GM12878 (cell line): ENCODE measurements around the gene SATB1. TPM values are rescaled to one million over a fixed set of nuclear protein-coding genes. Genes with fewer than 3 reads are reported as not detected.

Experiments
- ATAC-seq: fragments of 200-7000 bp; cut with Tn5 transposase; 3 replicates; pipeline ENCODE4 v1.9.1; 2020; ENCODE audit warnings: mild to moderate bottlenecking, moderate library complexity
- BruUV-seq: library from RNA; stranded (reverse); fragments of 400-500 nt; replicated peaks from 2 replicates; lab custom pipeline; 2021; lab: Mats Ljungman, UMichigan
- CTCF ChIA-PET: fragments of 300-600 bp; sonication (Branson Sonifier 250); formaldehyde crosslinking; extraction: SDS; loops from one replicate; lab custom pipeline; 2021; ENCODE audit warnings: inconsistent platforms; lab: Yijun Ruan, JAX
- POLR2A ChIA-PET: fragments of 350-600 bp; formaldehyde crosslinking; extraction: SDS; loops from one replicate; lab custom pipeline; 2021; ENCODE audit warnings: inconsistent platforms; lab: Charles Lee
- RAD21 ChIA-PET: fragments of 300-600 bp; sonication (Branson Sonifier 250); formaldehyde crosslinking; loops from one replicate; lab custom pipeline; 2023; ENCODE audit warnings: antibody characterized with exemption; ENCODE audit not compliant: unreplicated experiment; lab: Charles Lee
- SMC1A ChIA-PET: fragments of 300-600 bp; sonication (Branson Sonifier 250); formaldehyde crosslinking; loops from one replicate; lab custom pipeline; 2023; ENCODE audit not compliant: unreplicated experiment, uncharacterized antibody; lab: Charles Lee
- DNase-seq: peaks from one replicate; pipeline ENCODE4 v3.0.0-alpha.2; 2011; ENCODE audit warnings: low read depth, low spot score
- FAIRE-seq: peaks from 3 replicates; lab custom pipeline; 2011; peaks lifted over from hg19 to GRCh38; lab: Jason Lieb, UNC
- H2AFZ ChIP-seq: 2 replicates; pipeline ENCODE4 v1.6.0; 2011; ENCODE audit warnings: low read depth, low read length, control low read depth; ENCODE audit not compliant: control insufficient read depth
- H3K27ac ChIP-seq: 2 replicates; pipeline ENCODE4 v1.5.1; 2011; ENCODE audit warnings: control low read depth; ENCODE audit not compliant: control insufficient read depth, insufficient read depth
- H3K27me3 ChIP-seq, 2 experiments: replicated peaks in 1 of 2; 2 replicates each; pipeline versions ENCODE4 v1.6.0 to v1.6.1; 2011; ENCODE audit warnings: low read length in 1 of 2; ENCODE audit not compliant: control insufficient read depth in 2 of 2, insufficient read depth in 2 of 2
- H3K36me3 ChIP-seq, 2 experiments: 2 replicates each; pipeline ENCODE4 v1.5.1; 2011; ENCODE audit warnings: low read length in 1 of 2; ENCODE audit not compliant: control insufficient read depth in 2 of 2, insufficient read depth in 2 of 2
- H3K4me1 ChIP-seq: 2 replicates; pipeline ENCODE4 v1.6.1; 2011; ENCODE audit warnings: mild to moderate bottlenecking, low read length, moderate library complexity, mixed read lengths; ENCODE audit not compliant: control insufficient read depth, insufficient read depth
- H3K4me2 ChIP-seq: 2 replicates; pipeline ENCODE4 v1.6.0; 2011; ENCODE audit warnings: control low read depth; ENCODE audit not compliant: control insufficient read depth, insufficient read depth
- H3K4me3 ChIP-seq: fragments of 200-600 bp; sonication (generic); 2 replicates; pipeline ENCODE4 v1.5.1; 2016
- H3K79me2 ChIP-seq: 2 replicates; pipeline ENCODE4 v1.6.0; 2011; ENCODE audit warnings: low read length; ENCODE audit not compliant: control insufficient read depth, insufficient read depth
- H3K9ac ChIP-seq: 2 replicates; pipeline ENCODE4 v1.8.0; 2011; ENCODE audit warnings: low read length, control low read depth, mixed read lengths; ENCODE audit not compliant: control insufficient read depth, insufficient read depth
- H3K9me3 ChIP-seq: replicated peaks from 3 replicates; pipeline ENCODE4 v1.5.1; 2011; ENCODE audit warnings: mild to moderate bottlenecking, low read length; ENCODE audit not compliant: control insufficient read depth, insufficient read depth
- H4K20me1 ChIP-seq: 2 replicates; pipeline ENCODE4 v1.6.0; 2011; ENCODE audit not compliant: control insufficient read depth, insufficient read depth
- ATF3 ChIP-seq: IDR thresholded peaks from 2 replicates; pipeline ENCODE4 v1.6.1; 2011; ENCODE audit warnings: low read depth, mild to moderate bottlenecking, low read length, moderate library complexity, borderline replicate concordance; ENCODE audit errors: extremely low read depth
- BCLAF1 ChIP-seq: fragments of 450-650 bp; IDR thresholded peaks from 2 replicates; pipeline ENCODE4 v1.6.1; 2017; ENCODE audit warnings: antibody characterized with exemption, mild to moderate bottlenecking, moderate library complexity
- CBX5 ChIP-seq: sonication (generic); IDR thresholded peaks from 2 replicates; pipeline ENCODE4 v1.6.1; 2016; ENCODE audit warnings: low read depth, moderate library complexity, mild to moderate bottlenecking, inconsistent platforms
- CHD4 ChIP-seq: fragments of 200-600 bp; sonication (generic); IDR thresholded peaks from 2 replicates; pipeline ENCODE4 v1.6.1; 2016; ENCODE audit warnings: mild to moderate bottlenecking
- ELK1 ChIP-seq: IDR thresholded peaks from 2 replicates; pipeline ENCODE4 v1.6.1; 2012; ENCODE audit warnings: low read depth, low read length, improper control_type of control experiment
- ETV6 ChIP-seq, 2 experiments: fragments of 450-650 bp in 1 of 2; IDR thresholded peaks in 1 of 2; conservative IDR thresholded peaks in 1 of 2; 2 replicates each; pipeline ENCODE4 v1.6.1; 2014; ENCODE audit warnings: antibody characterized with exemption in 1 of 2, borderline replicate concordance in 1 of 2, low read depth in 1 of 2, mild to moderate bottlenecking in 1 of 2, moderate library complexity in 1 of 2
- HCFC1 ChIP-seq: fragments of 150-350 bp; IDR thresholded peaks from 2 replicates; pipeline ENCODE4 v1.6.1; 2014; ENCODE audit warnings: low read length
- JUNB ChIP-seq: IDR thresholded peaks from 2 replicates; pipeline ENCODE4 v1.6.1; 2016; ENCODE audit warnings: antibody characterized with exemption, mild to moderate bottlenecking
- NR2C1 ChIP-seq: fragments of 450-650 bp; IDR thresholded peaks from 2 replicates; pipeline ENCODE4 v1.6.1; 2017; ENCODE audit warnings: antibody characterized with exemption, mild to moderate bottlenecking, moderate library complexity
- NR2C2 ChIP-seq: IDR thresholded peaks from 2 replicates; pipeline ENCODE4 v1.6.1; 2011; ENCODE audit warnings: borderline replicate concordance, low read depth; ENCODE audit not compliant: control insufficient read depth, insufficient read length
- PBX3 ChIP-seq: IDR thresholded peaks from 2 replicates; pipeline ENCODE4 v1.6.1; 2011; ENCODE audit warnings: mild to moderate bottlenecking, low read depth, low read length, moderate library complexity; ENCODE audit not compliant: insufficient replicate concordance
- POLR2A ChIP-seq: IDR thresholded peaks from 2 replicates; pipeline ENCODE4 v1.6.1; 2011; ENCODE audit warnings: low read depth, mild to moderate bottlenecking, low read length
- RAD51 ChIP-seq: fragments of 450-650 bp; IDR thresholded peaks from 2 replicates; pipeline ENCODE4 v1.6.1; 2016; ENCODE audit warnings: moderate library complexity, mild to moderate bottlenecking, inconsistent platforms
- SIN3A ChIP-seq: IDR thresholded peaks from 2 replicates; pipeline ENCODE4 v1.6.1; 2012; ENCODE audit warnings: low read depth, low read length, improper control_type of control experiment
- TCF12 ChIP-seq: IDR thresholded peaks from 2 replicates; pipeline ENCODE4 v1.6.1; 2011; ENCODE audit warnings: low read depth, mild to moderate bottlenecking, low read length
- USF2 ChIP-seq: IDR thresholded peaks from 2 replicates; pipeline ENCODE4 v1.6.1; 2011; ENCODE audit warnings: low read depth, low read length, improper control_type of control experiment, borderline replicate concordance
- ZNF384 ChIP-seq: IDR thresholded peaks from 2 replicates; pipeline ENCODE4 v1.6.1; 2012; ENCODE audit warnings: low read depth, mild to moderate bottlenecking, low read length, improper control_type of control experiment, borderline replicate concordance
- WGBS: methylation state at CpG from one replicate; pipeline ENCODE4 v1.1.6; 2016; ENCODE audit warnings: low lambda C conversion rate; ENCODE audit not compliant: insufficient replicate concordance, insufficient coverage; ENCODE audit errors: missing lambda C conversion rate; 5-methylcytosine and 5-hydroxymethylcytosine counted together
- in situ Hi-C: fragments of 300-500 bp; cut with MboI; formaldehyde crosslinking; loops from 9 replicates; pipeline ENCODE4 v1.14.3; 2018; ENCODE audit warnings: mixed read lengths
- intact Hi-C: fragments of 100-400 bp; cut with micrococcal nuclease; formaldehyde crosslinking; loops from one replicate; pipeline ENCODE4 v1.14.2; 2022; ENCODE audit not compliant: unreplicated experiment
- polyA plus RNA-seq, 11 experiments: library from polyadenylated mRNA; depleted of rRNA in 4 of 11; unstranded in 6 of 11; stranded (reverse) in 5 of 11; fragments of >200 nt; fragmentation: Nextera tagmentation in 4 of 11; fragmentation: Illumina TruSeq in 1 of 11; extraction: Ambion mirVana in 4 of 11; extraction: Trizol in 1 of 11; gene quantifications; 1 replicate in 1 of 11; 2 replicates in 10 of 11; pipeline versions ENCODE4 v1.2.1 to v1.2.3, GENCODE V29; 2011 to 2016; ENCODE audit warnings: inconsistent platforms in 2 of 11, missing spikeins in 2 of 11, low read depth in 1 of 11
- total RNA-seq, 4 experiments: library from RNA; depleted of rRNA in 3 of 4; stranded (reverse); fragments of >200 nt in 3 of 4; fragmentation: Illumina TruSeq in 1 of 4; extraction: Trizol in 1 of 4; gene quantifications; 2 replicates each; pipeline versions ENCODE4 v1.2.1 to v1.2.3, GENCODE V29; 2013 to 2021

SATB1 gene
- total and polyA plus RNA-seq, 10 of the 15 experiments (the other 5 are each of a cell fraction or from before 2014, with no cell fraction given), result 0.01 to 0.72 (median 0.07) TPM; not detected in 4

GRCh38 chr3:18423401-18424212 lies 1.5 kb downstream of the SATB1 start:
- no peak overlapping the region for H2AFZ ChIP-seq
- BruUV-seq, result no TSS peak
- peaks cover 7 to 20% of the 10 kb centered on the region in 2 experiments for H3K27me3 ChIP-seq
- CTCF ChIA-PET, result interaction anchor here (1.7 kb wide), 1 partner anchor 35 kb away, joined by 5 read pairs; no protein-coding TSS in a partner anchor
- SMC1A ChIA-PET, result no interaction called here
- in situ Hi-C loops, result no loop called here
- peak overlapping the region; percentile 97 for H3K4me2 ChIP-seq
- WGBS, result 6% methylated on average over 22 of the region's 22 CpGs
- peak; percentile 37 for DNase-seq
- peaks cover 9% of the 10 kb centered on the region; the same call in 1 of the 2 replicates for H3K4me1 ChIP-seq
- no peak overlapping the region for H3K9ac ChIP-seq
- peak; percentile 61 for FAIRE-seq
- peak overlapping the region; percentile 76 for H3K4me3 ChIP-seq
- ATAC-seq, result peak; percentile 82
- no peaks in the 10 kb centered on the region for H3K79me2 ChIP-seq
- intact Hi-C loops, result loop anchor here (10.0 kb wide), 1 partner anchor 321 kb away; no protein-coding TSS in a partner anchor
- H3K36me3 ChIP-seq, result no peaks in the 10 kb centered on the region
- H4K20me1 ChIP-seq, result no peaks in the 10 kb centered on the region
- RAD21 ChIA-PET, result no interaction called here
- H3K27ac ChIP-seq, result no peak overlapping the region
- H3K9me3 ChIP-seq, result no peaks in the 10 kb centered on the region
- POLR2A ChIA-PET, result no interaction called here
- TF ChIP-seq ETV6 (conservative IDR thresholded peaks at IDR 0.05 in 1 of 2, IDR thresholded peaks at IDR 0.05 in 1 of 2; ENCODE audit: borderline replicate concordance in 1 of 2, low read depth in 1 of 2) (no peak), ZNF384 (peak; percentile 47), ATF3 (no peak), HCFC1 (no peak), CBX5 (0 out of 2 replicates have a peak, but pooled peaks have one; percentile 30), JUNB (peak; percentile 49; the same call in 1 of the 2 replicates), CHD4 (no peak), ELK1 (no peak), NR2C1 (no peak), NR2C2 (no peak), PBX3 (no peak), USF2 (no peak), POLR2A (no peak), TCF12 (no peak), SIN3A (no peak), BCLAF1 (no peak), RAD51 (no peak)
